Heart right ventricle (tissue), 16 donors: ENCODE measurements around the gene SETBP1. TPM values are rescaled to one million over a fixed set of nuclear protein-coding genes. Genes with fewer than 3 reads are reported as not detected.

ENCODE experiments used
- ATAC-seq, 8 donors: fragments of 200-7000 bp; cut with Tn5 transposase; one replicate each; pipeline ENCODE4 v1.9.1; 2020; ENCODE audit warnings: mild to moderate bottlenecking in 8 of 8, moderate library complexity in 8 of 8, moderate number of reproducible peaks in 1 of 8
- DNase-seq, 2 donors: peaks; one replicate each; pipeline ENCODE4 v3.0.0-alpha.2; 2020
- H3K27ac ChIP-seq, 10 donors: fragments of 200-600 bp; sonication (generic) in 2 of 10; one replicate each; pipeline versions ENCODE4 v1.5.0 to v1.8.0; 2020 to 2022; ENCODE audit warnings: mild to moderate bottlenecking in 3 of 10
- H3K27me3 ChIP-seq, 7 donors: fragments of 200-600 bp; one replicate each; pipeline ENCODE4 v1.8.0; 2021 to 2022; ENCODE audit warnings: mild to moderate bottlenecking in 2 of 7
- H3K36me3 ChIP-seq, 9 donors: fragments of 200-600 bp; sonication (generic) in 1 of 9; one replicate each; pipeline versions ENCODE4 v1.5.0 to v1.8.0; 2020 to 2022; ENCODE audit warnings: mild to moderate bottlenecking in 2 of 9
- H3K4me1 ChIP-seq, 9 donors: fragments of 200-600 bp; sonication (generic) in 1 of 9; one replicate each; pipeline versions ENCODE4 v1.5.0 to v1.8.0; 2020 to 2022; ENCODE audit warnings: mild to moderate bottlenecking in 4 of 9
- H3K4me3 ChIP-seq, 10 donors: fragments of 200-600 bp; sonication (generic) in 2 of 10; one replicate each; pipeline versions ENCODE4 v1.5.0 to v1.8.0; 2020 to 2022; ENCODE audit warnings: mild to moderate bottlenecking in 7 of 10, moderate library complexity in 2 of 10
- H3K9me3 ChIP-seq, 11 donors: fragments of 200-600 bp in 10 of 11; sonication (generic) in 2 of 11; one replicate each; pipeline versions ENCODE4 v1.5.0 to v1.8.0; 2013 to 2022; ENCODE audit warnings: mild to moderate bottlenecking in 2 of 11, control low read depth in 1 of 11, moderate library complexity in 1 of 11
- CTCF ChIP-seq, 9 donors: fragments of 200-600 bp; sonication (generic) in 2 of 9; IDR thresholded peaks; one replicate each; pipeline versions ENCODE4 v1.5.0 to v1.8.0; 2021 to 2022; ENCODE audit warnings: antibody characterized with exemption in 9 of 9, mild to moderate bottlenecking in 5 of 9, moderate library complexity in 1 of 9
- WGBS, 2 donors: extraction: QIAGEN DNeasy Blood & Tissue Kit; methylation state at CpG; one replicate each; pipeline ENCODE4 v1.1.7; 2013; ENCODE audit warnings: inconsistent platforms in 1 of 2; 5-methylcytosine and 5-hydroxymethylcytosine counted together
- intact Hi-C, 10 donors: fragments of 100-400 bp; cut with DNase I; formaldehyde crosslinking; loops; one replicate each; pipeline versions ENCODE4 v1.11.1 to v1.14.2; 2022
- polyA plus RNA-seq, 2 donors: library from polyadenylated mRNA; stranded (reverse); fragments of 200-250 nt; gene quantifications; one replicate each; pipeline ENCODE4 v1.2.3, GENCODE V29; 2013
- total RNA-seq, 10 donors: library from RNA; stranded (reverse); fragmentation: NEBNext Ultra II Directional in 3 of 10; extraction: Animal tissue kit (Norgen Biotek cat#: 25700) in 3 of 10; gene quantifications; one replicate each; pipeline versions ENCODE4 v1.2.1 to v1.2.4, GENCODE V29; 2021 to 2023
- donor health status: Arrhythmogenic right ventricular cardiomyopathy.
- donor health status: ischemic (EF 13 %, LVEDD 7.1; RV severe dilation, severe dysfunction).
- donor health status: healthy with polysubstance abuse.
- donor health status: DM: no; HTN: yes; CAD: no.
- donor health status: DM: no; HTN: no; CAD: no.
- donor health status: ischemic (EF 25% LVEDD 6.9; RV normal size, moderate dysfunction).
- donor health status: ischemic (EF 25% LVEDD 5.7; RV mildly dilated, moderate dysfunction).
- donor health status: healthy.
- donor health status: DM: yes; HTN: yes; CAD: no.
- donor health status: Ischemic cardiomyopathy.
- donor health status: ischemic (EF 35%, LVEDD 5.7; RV mildly dilated, moderate dysfunction).
- donor health status: nonischemic (EF 11% LVEDD 7.7; RV severe dilation, severe dysfunction).
- donor health status: DM: yes; HTN: yes; CAD: no.
- donor health status: PGD.
- donor health status: ischemic (EF 29% LVEDD 5.4; RV normal size, mild dysfunction).
- donor health status: nonischemic (EF 23%, LVEDD 6.1; RV moderate dilation, normal function).

SETBP1 gene
- total and polyA plus RNA-seq, 12 donors = 0.71 to 12.2 (median 6.1) TPM

- Histone ChIP-seq H3K4me1 (peaks cover 0 to 4% (median 0%) of the 10 kb centered on the region in 9 donors), H3K27ac (no peak overlapping the region), H3K9me3 (peaks cover 0 to 15% (median 4%) of the 10 kb centered on the region in 11 donors), H3K27me3 (peaks cover 0 to 6% (median 0%) of the 10 kb centered on the region in 7 donors), H3K4me3 (no peak overlapping the region), H3K36me3 (no peaks in the 10 kb centered on the region)
- WGBS, 2 donors = 81 to 88% methylated on average over 13 of the region's 13 CpGs
- no peak for TF ChIP-seq CTCF (IDR thresholded peaks at IDR 0.05)
- no peak for DNase-seq
- no peak for ATAC-seq
- intact Hi-C loops = no loop called here
Measured at GRCh38 chr18:45084206-45084605, 403.5 kb downstream of the SETBP1 start.

- H3K4me1 ChIP-seq = peaks cover 0 to 4% (median 0%) of the 10 kb centered on the region in 9 donors
- TF ChIP-seq CTCF (IDR thresholded peaks at IDR 0.05) = no peak
- no peak overlapping the region for H3K4me3 ChIP-seq
- intact Hi-C loops = no loop called here
- peaks cover 0 to 13% (median 2%) of the 10 kb centered on the region in 11 donors for H3K9me3 ChIP-seq
- ATAC-seq (no peak), DNase-seq (no peak)
- WGBS, 2 donors = 77 to 86% methylated on average over 5 of the region's 5 CpGs
- peaks cover 0 to 6% (median 0%) of the 10 kb centered on the region in 7 donors for H3K27me3 ChIP-seq
- no peak overlapping the region for H3K27ac ChIP-seq
- H3K36me3 ChIP-seq = no peaks in the 10 kb centered on the region
Measured at GRCh38 chr18:45085916-45086624, 405.4 kb downstream of the SETBP1 start.

- 82 to 87% methylated on average over 3 of the region's 3 CpGs for WGBS, 2 donors
- Histone ChIP-seq H3K27ac (no peak overlapping the region), H3K36me3 (no peaks in the 10 kb centered on the region), H3K9me3 (peaks cover 0 to 6% (median 0%) of the 10 kb centered on the region in 11 donors), H3K27me3 (peaks cover 0 to 6% (median 0%) of the 10 kb centered on the region in 7 donors), H3K4me3 (no peak overlapping the region), H3K4me1 (peaks cover 0 to 8% (median 0%) of the 10 kb centered on the region in 9 donors)
- ATAC-seq (no peak), DNase-seq (no peak)
- intact Hi-C loops = no loop called here
- no peak for TF ChIP-seq CTCF (IDR thresholded peaks at IDR 0.05)
Measured at GRCh38 chr18:45086777-45087176, 406.1 kb downstream of the SETBP1 start.

GRCh38 chr18:45090526-45091140 lies 409.9 kb downstream of the SETBP1 start:
- no peak for ATAC-seq
- TF ChIP-seq CTCF (IDR thresholded peaks at IDR 0.05) = no peak
- peaks cover 0 to 2% (median 0%) of the 10 kb centered on the region in 11 donors for H3K9me3 ChIP-seq
- H3K27ac ChIP-seq = no peak overlapping the region
- H3K4me3 ChIP-seq = no peak overlapping the region
- 93 to 95% methylated on average over 7 of the region's 7 CpGs for WGBS, 2 donors
- intact Hi-C loops = no loop called here
- DNase-seq = no peak
- peaks cover 0 to 5% (median 0%) of the 10 kb centered on the region in 9 donors for H3K4me1 ChIP-seq
- no peaks in the 10 kb centered on the region for H3K36me3 ChIP-seq
- peaks cover 0 to 6% (median 0%) of the 10 kb centered on the region in 7 donors for H3K27me3 ChIP-seq
